GM21576 (cell line): ENCODE measurements around the gene VN1R5.
"Not testable (repeated sequence)": the region's sequence is repeated elsewhere in the genome, so short reads cannot be mapped to it uniquely, and the experiment has no call there.

Experiments
- ATAC-seq: cut with Tn5 transposase; IDR thresholded peaks from one replicate; pipeline ENCODE4 v1.9.1; 2021; ENCODE audit warnings: mild to moderate bottlenecking, moderate library complexity; ENCODE audit not compliant: unreplicated experiment

The VN1R5 gene

DNA sequence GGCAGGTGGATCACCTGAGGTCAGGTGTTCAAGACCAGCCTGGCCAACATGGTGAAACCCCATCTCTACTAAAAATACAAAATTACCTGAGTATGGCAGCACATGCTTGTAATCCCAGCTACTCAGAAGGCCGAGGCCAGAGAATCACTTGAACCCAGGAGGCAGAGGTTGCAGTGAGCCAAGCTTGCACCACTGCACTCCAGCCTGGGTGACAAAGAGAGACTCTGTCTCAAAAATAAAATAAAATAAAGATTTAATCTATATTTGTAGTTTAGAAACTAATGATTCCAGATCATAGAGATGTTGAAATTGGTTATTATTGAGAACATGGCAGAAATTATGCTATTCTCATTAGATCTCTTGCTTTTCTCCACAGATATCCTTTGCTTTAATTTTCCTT lies at the start of gene VN1R5:
Gene VN1R5 (plus strand): TSS at position 301 of the 400 bp plus-strand sequence.
- ATAC-seq, result not testable (repeated sequence)

GRCh38 chr1:247209396-247209795 lies 46.5 kb upstream of the VN1R5 start:
- ATAC-seq, result no peak

- ATAC-seq, result no peak
Observed at GRCh38 chr1:247210062-247210375, 45.9 kb upstream of the VN1R5 start.

DNA sequence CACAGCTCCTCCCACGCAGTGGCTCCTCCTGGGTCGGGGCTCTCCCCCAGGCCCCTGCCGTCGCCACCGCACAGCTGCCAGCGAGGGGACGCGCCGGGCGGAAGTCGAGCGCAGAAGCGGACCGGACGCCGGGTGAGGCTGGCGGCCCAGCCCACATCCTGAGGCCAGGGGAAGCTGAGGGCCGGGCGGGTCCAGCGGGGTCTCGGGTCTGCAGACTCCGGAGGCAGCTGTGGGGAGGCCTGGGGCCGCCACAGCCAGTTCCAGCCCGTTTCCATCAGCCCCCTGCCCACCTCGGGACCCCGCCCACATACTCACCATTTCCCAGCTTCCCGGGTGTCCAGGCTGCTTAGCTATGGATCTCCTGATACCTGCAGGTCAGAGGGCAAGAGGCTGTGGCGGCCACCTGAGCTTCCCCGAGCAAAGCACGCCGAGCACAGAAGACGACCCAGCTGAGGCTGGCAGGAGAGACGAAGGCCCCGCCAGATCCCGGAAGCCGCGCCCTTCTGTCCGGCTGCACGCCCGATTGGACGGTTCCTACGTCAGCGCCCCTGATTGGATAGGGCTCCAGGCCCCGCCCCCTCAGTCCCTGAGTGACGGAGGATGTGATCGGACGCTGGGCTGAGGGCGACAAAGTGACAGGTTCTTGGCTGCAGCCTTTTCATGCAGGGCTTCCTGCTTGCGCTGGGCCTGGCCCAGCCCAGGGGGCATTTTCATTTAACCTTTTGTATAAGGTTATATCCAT lies 45.3 kb upstream of the VN1R5 start:
- peak; percentile 90 for ATAC-seq

DNA sequence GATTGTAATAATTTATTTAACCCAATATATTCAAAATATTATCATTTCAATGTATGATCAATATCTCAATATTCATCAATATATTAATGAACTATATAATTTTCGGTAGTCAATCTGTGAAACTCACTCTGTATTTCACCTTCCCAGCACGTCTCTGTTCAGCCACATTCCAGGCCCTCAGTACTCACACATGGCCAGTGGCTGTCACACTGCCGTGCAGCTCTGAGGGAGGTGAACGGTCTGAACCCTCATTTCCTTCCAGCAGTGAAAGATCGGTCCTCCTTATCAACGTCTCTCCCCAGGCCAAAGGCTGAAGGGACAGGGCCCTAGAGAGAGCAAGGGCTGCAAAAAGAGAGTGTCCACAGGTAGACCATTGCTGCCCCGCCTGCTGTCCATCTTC lies 44.5 kb upstream of the VN1R5 start:
- no peak for ATAC-seq

GRCh38 chr1:247212012-247212411 lies 43.9 kb upstream of the VN1R5 start:
- peak; percentile 61 for ATAC-seq

DNA sequence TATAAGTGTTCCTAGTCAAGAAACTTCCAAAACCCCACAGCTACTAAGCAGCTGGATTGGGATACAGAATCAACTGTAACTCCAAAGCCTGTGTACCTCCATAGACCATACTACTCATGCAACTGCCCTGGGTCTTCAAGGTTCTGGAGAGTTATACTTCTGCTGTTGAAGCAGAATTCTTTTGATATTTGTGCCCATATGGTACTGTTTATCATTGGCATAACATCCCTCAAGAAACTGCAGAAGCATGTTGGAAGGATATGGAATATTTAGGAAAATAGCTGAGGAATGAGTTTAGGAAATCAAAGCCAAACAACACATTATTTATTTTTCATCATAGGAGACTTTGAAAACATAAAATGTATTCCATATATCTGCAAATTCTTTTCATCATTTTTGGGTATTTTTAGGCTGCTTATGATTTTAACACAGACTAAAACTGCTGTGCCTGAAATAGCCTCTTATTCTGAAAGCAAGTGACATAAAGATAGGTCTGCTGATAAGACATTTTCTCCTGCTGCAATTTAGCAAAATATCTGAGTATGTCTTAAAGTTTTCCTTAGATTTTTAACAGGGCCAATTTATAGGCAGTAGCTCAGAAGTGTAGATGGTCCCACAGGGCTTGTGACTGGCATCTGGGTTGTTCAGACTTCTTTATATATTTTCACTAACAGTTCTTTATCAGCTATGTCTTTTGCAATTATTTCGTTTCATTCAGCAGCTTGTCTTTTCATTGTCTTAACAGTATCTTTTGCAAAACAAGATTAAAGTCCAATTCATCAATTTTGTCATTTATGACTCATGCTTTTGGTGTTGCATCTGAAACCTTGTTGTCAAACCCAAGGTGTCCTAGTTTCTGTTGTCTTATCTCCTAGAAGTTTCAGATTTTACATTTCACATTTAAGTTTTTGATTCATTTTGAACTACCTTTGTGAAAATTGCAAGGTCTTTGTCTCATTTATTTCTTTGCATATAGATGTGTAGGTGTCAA lies 43.0 kb upstream of the VN1R5 start:
- ATAC-seq, result no peak

DNA sequence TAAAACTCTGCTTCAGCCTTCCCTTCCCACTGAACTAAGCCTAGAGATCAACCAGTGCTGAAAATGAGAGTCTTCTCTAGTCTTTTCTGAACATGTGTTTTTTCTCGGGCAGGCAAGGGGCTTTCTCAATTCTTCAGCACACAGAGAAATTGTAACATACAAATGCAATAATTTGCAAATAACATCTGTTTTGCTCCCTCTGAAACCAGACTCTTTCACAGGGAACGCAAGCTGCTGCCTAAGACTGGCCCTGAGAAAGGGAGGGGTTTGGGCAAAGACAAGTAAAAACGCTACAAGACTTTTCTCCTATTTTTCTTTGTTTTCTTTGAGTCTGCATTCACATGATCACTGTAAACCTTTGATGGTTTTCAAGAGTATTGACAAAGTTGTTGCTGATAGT lies 39.6 kb upstream of the VN1R5 start:
- no peak for ATAC-seq

DNA sequence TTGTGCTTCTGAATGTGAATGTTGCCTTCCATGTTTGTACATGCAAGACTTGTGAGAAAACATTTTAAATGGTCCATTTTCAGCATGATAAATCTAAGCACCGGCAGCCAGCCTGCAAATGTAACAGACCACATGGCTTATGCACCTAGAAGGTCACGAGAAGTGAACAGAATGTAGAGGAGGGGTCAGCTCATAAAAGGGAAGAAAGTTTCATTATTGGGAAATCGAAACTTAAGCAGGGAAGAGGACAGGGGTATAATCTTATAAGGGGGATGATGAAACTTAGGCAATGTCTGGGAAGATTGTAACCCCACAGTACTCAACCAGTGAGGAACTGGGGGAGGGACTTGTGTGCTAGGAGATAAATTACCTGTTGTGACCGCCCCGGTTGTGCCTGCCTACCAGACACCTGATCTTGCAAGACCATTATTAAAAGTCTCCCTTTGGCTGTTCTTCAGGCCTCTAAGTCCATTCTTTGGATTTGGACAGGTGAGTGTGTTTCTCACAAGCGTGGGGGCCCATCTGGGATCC lies 37.7 kb upstream of the VN1R5 start:
- no peak for ATAC-seq

GRCh38 chr1:247220280-247220679 lies 35.6 kb upstream of the VN1R5 start:
- ATAC-seq, result not testable (repeated sequence)

GRCh38 chr1:247222840-247223239 lies 33.0 kb upstream of the VN1R5 start:
- no peak for ATAC-seq

- no peak for ATAC-seq
Observed at GRCh38 chr1:247224822-247225221, 31.1 kb upstream of the VN1R5 start.

DNA sequence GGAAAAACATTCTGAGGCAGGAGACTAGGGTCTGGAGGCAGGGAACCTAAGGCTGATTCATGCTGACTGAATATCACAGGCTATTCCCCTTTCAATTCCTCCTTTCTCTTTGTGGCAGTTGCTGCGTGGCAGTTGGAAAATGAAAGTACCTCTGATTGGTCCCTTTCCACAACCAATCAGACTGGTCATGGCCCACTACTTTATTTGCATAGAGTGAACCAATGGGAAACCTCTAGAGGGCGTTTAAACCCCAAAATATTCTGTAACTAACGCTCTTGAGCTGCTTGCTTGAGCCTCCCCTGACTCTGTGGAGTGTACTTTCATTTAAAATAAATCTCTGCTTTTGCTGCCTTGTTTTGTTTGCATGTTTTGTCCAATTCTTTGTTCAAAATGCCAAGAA lies 27.7 kb upstream of the VN1R5 start:
- no peak for ATAC-seq

DNA sequence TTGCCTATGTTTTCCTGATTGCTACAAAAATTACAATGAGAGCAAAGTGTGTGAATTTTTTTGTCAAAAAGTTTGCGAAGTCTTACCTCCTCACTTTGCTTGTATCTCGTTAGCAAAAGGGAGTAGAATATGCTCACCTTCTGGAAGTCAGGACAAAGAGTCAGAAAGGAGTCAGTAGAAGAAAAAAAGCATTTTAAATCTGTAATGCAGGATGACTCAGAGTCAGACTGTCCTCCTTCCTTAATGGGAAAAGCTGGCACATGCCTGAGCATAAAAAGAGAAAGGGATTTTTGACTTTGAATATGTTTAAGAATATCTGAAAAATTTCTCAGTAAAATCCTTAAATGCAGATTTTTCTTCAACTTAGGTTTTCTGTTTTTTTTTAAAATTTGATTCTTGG lies 14.2 kb upstream of the VN1R5 start:
- no peak for ATAC-seq

DNA sequence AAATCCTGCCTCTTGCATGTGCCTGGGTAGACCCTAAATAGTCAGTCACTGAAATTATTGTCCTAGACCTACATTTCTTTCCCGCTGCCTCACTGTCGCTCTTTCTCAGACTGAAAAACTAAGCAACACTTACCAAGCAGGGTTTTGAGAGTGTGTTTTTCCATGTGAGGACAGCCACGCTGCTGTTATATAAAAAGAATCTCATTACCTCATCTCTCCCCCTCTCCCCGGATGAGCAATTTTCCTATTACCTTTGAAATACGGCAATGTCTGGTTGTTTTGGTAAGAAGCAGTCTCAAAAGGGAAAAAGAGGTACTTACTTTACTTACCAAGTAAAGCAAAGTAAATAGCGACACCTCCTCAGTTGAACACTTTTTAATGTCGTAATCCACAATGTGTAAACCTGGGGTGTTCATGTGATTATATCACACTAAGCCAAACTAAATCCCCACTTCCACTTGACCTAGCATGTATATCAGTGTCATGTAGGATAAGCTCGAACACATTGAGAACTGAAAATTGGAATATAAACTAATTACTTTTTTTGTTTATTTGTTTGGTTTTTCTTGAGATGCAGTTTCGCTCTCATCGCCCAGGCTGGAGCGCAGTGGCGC lies 12.2 kb upstream of the VN1R5 start:
- no peak for ATAC-seq

GRCh38 chr1:247246325-247247115 lies 9.4 kb upstream of the VN1R5 start:
- ATAC-seq, result no peak

DNA sequence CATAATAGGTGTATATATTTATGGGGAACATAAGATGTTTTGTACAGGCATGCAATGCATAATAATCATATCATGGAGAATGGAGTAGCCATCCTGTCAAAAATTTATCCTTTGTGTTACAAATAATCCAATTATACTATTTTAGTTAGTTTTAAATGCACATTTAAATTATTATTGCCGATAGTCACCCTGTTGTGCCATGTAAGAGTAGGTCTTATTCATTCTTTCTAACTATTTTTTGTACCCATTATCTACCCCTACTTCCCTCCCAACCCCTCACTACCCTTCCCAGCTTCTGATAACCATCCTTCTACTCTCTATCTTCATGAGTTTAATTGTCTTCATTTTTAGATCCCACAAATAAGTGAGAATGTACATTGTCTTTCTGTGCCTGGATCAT lies 8.3 kb upstream of the VN1R5 start:
- ATAC-seq, result no peak

GRCh38 chr1:247266053-247266452 lies 10.2 kb downstream of the VN1R5 start:
- no peak for ATAC-seq

GRCh38 chr1:247268390-247269045 lies 12.6 kb downstream of the VN1R5 start:
- ATAC-seq, result no peak

- ATAC-seq, result no peak
Observed at GRCh38 chr1:247269133-247269532, 13.3 kb downstream of the VN1R5 start.
